HG03575 (cell line): ENCODE results near the gene PARD3.

Experiments
- ATAC-seq: cut with Tn5 transposase; IDR thresholded peaks from one replicate; pipeline ENCODE4 v1.9.1; 2021; ENCODE audit not compliant: unreplicated experiment, insufficient number of reproducible peaks, low FRiP score; ENCODE audit errors: extremely low read depth

PARD3 gene

GRCh38 chr10:34480345-34480744, 334.8 kb downstream of the PARD3 start:
- ATAC-seq = no peak

DNA sequence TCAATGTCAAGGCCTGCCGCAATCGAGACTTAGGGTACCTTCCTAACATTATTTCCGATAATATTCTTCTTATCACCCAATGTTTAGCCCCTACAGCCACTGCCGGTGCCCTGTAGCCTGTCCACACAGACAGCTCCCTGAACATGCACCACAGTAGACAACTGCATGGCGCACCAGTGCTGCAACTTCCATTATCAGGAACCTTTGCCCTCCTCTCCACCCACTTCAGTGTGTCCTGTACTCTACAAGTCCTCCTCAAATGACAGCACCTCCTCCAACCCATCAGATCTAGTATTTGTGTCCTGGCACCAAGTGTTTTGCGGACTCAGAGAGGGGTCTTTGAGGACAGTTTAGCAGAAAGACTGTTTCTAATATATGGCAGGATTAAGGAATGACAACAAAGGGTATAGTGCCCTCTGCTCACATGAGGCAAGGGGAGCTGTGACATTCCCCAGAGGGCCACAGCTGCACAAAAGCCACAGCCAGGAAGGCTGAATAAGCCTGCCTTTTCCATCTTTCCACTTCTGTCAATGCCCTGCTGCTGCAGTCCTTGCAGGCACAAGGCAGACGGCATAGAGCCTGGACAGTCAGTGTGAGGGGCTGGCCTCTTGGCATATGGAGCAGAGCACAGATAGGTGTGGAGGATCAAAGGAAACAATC, 335.4 kb downstream of the PARD3 start:
- ATAC-seq = no peak

- no peak for ATAC-seq
These were observed 337.8 kb downstream of the PARD3 start for GRCh38 chr10:34477249-34477648.

DNA sequence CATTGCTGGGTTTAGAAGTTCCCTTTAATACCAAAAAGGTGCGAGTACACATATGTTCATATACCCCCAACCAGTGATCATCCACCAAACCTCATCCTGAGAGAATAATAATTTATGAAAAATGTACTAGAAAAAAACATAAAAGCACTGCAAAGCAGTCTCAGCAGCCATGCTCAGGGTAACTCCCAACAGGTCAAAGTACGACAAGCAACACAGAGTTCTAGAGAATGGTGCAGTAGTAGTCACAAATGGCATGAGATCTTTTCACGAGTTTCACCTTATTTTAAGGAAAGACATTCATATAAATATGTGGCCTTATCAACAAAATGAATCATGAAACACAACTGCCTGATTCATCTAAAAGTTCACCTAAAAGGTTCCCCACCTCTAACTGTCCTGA, 338.5 kb downstream of the PARD3 start:
- no peak for ATAC-seq

DNA sequence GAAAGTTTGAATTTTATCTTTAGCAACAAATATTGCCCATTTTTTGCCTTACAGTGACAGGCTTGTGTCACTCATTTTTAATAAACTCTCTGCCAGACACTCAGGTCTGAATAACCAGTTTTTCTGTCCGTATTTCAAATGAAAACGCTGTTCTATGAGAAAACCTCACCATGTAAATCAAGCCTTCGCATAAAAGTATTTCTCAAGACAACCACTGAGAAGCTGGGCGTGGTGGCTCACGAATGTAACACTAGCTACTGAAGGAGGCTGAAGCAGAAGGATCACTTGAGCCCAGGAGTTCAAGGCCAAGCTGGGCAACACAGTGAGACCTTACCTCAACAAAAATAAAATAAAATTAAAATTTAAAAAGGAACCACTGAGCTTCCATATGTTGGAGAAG, 339.3 kb downstream of the PARD3 start:
- ATAC-seq = no peak

DNA sequence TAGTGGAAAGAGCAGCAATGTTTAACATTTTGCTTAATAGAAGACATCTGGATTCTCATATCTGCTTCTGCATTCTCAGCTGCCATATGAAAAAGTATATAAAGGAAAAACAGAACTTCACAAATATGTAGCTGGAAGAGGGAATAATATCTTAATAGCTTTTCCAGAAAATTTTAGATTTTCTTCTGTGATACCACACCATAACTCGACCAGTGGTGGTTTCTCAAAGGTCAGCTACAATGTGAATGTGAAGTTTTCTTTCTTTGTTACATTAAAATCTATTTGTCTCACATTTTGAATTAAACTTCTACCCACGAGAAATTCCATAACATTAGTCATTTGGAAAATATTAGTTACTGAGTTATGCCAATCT, 339.8 kb downstream of the PARD3 start:
- no peak for ATAC-seq

- ATAC-seq = no peak
These were observed 340.4 kb downstream of the PARD3 start for GRCh38 chr10:34474555-34475273.

GRCh38 chr10:34474009-34474376, 341.1 kb downstream of the PARD3 start:
- ATAC-seq = no peak

GRCh38 chr10:34473174-34474008, 341.7 kb downstream of the PARD3 start:
- no peak for ATAC-seq

DNA sequence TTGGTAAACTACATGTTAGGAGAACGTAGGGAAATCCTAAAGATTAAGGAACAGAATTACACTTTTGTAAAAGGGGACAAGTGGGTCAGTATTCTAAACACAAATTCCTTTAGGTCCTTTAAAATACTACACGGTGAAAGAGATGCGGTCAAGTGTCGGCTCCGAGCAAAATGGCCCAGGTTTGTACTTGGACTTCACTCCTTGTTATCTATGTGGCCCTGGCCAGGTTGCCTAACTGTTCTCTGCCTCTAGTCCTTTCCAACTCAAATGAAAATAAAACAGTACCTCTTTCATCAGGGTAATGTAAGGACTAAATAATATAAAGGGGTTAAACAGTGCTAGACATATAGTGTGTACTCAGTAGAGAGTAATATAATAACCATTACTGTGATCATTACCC, 344.8 kb downstream of the PARD3 start:
- no peak for ATAC-seq

DNA sequence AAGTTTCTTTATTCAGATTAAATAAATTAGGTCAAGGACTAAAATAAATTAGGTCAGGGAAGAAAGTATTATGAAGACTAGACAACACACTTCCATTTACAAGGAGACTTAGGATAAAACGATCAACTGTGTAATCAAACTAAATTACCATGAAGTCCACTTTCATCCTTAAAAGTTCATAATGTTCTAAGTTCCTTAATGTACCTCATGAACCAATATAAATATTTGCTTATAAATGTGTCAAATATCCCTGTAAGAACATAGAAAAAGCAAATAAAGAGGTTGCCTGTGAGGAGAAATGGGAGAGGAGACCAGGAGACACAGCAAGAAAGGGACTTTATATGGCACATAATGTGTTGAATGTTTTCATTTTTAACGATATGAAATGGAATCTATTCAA, 345.6 kb downstream of the PARD3 start:
- ATAC-seq = no peak

GRCh38 chr10:34467902-34468301, 347.2 kb downstream of the PARD3 start:
- no peak for ATAC-seq

DNA sequence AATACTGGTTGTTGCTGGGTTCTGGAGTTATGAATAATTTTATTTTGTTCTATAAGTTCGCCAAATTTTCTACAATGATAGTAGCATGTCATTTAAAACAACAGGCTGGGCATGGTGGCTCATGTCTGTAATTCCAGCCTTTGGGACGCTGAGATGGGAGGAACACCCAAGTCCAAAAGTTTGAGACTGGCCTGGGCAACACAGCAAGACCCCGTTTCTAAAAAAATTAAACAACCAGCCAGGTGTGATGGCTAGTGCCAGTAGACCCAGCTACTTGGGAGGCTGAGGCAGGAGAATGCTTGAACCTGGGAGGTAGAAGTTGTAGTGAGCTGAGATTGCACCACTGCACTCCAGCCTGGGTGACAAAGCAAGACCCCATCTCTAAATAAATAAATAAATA, 347.7 kb downstream of the PARD3 start:
- ATAC-seq = no peak

GRCh38 chr10:34465678-34466077, 349.4 kb downstream of the PARD3 start:
- no peak for ATAC-seq

GRCh38 chr10:34464591-34464990, 350.5 kb downstream of the PARD3 start:
- no peak for ATAC-seq

- no peak for ATAC-seq
These were observed 351.1 kb downstream of the PARD3 start for GRCh38 chr10:34464000-34464399.

- no peak for ATAC-seq
These were observed 352.1 kb downstream of the PARD3 start for GRCh38 chr10:34462993-34463392.

GRCh38 chr10:34462056-34462455, 353.0 kb downstream of the PARD3 start:
- no peak for ATAC-seq

DNA sequence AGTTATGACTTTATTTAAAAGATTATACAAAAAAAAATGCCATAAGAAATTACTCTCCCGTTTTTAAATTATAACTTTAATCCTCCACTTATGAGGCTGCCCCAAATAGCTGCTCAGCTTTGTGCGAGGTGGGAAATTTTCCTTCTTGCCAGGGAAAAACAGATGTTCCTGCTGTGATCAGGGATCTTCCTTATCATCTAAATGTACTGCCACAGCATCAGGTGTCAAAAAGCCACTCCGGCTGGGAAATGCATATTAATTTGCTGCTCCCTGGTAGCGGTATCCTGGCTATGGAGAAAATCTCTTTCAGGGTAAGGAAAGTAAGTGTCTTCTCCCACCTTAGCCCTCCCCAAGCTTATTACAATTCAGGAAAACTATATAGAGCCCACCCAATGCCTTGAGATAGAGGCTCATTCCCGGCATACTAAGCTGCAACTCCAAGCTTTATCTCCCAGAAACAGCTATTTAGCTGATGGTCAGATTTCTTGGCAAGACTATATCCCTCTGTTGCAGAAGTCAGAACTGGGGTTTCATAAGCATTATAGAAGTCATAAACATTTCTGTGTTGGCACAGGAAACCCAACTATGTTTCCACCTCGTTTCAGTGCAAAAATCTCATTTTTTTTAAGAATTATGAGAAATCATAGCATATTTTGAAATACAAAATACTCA, 360.4 kb downstream of the PARD3 start:
- no peak for ATAC-seq

- ATAC-seq = no peak
These were observed 365.3 kb downstream of the PARD3 start for GRCh38 chr10:34449836-34450235.
